ENCODE measurements around the gene CASQ1.

The CASQ1 gene

DNA sequence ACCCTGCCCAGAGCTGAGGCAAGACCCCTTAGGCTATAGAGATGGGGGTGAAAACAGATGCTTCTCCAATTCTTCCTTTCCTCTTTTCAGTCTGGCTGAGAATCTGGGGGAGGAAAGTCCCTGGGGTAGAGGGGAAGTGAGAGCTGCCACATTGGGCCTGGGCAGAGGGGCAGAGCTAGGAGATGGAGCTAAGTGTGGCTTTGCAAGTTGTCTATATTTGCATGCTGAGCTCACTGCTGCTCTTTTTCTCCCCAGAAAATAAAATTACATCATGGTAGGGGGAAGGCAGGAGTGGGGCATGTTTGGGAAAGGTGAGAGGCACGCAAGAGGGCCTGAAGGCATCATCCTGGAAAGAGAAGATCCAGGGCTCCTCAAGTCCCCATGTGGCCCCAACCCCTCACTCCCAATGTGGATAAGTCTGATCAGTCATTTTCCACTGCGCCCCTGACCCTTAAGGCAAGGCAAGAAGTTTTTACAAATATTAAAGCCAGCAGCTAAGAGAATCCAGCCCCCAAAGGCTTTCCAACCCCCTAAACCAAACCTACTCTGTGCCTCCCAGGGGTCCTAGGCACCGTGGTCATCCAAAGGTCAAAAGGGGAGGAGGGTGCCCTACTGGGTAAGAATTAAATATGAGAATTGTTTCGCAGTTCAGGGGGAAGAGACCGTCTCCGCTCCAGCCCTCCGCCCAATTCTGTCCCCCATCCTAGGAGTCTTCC lies 14.3 kb downstream of the CASQ1 start:
- TF ChIP-seq, protein P1, sequence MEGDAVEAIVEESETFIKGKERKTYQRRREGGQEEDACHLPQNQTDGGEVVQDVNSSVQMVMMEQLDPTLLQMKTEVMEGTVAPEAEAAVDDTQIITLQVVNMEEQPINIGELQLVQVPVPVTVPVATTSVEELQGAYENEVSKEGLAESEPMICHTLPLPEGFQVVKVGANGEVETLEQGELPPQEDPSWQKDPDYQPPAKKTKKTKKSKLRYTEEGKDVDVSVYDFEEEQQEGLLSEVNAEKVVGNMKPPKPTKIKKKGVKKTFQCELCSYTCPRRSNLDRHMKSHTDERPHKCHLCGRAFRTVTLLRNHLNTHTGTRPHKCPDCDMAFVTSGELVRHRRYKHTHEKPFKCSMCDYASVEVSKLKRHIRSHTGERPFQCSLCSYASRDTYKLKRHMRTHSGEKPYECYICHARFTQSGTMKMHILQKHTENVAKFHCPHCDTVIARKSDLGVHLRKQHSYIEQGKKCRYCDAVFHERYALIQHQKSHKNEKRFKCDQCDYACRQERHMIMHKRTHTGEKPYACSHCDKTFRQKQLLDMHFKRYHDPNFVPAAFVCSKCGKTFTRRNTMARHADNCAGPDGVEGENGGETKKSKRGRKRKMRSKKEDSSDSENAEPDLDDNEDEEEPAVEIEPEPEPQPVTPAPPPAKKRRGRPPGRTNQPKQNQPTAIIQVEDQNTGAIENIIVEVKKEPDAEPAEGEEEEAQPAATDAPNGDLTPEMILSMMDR (IDR thresholded peaks at IDR 0.05; ENCODE audit: insufficient read depth, low read length, poor library complexity, severe bottlenecking) = no peak
- TF ChIP-seq EZH2phosphoT487 (conservative IDR thresholded peaks at IDR 0.05; ENCODE audit: low read length) = no peak
- H3F3A ChIP-seq (ENCODE audit: insufficient read depth) = peaks cover 22% of the 10 kb centered on the region
- no peaks in the 10 kb centered on the region for H4K20me1 ChIP-seq (ENCODE audit: low read depth, low read length)
- H2AFZ ChIP-seq (ENCODE audit: low read depth, low read length, severe bottlenecking) = peak overlapping the region; percentile 95
- peak overlapping the region; percentile 81 for H3K4me3 ChIP-seq (ENCODE audit: insufficient read depth, low read length, poor library complexity, severe bottlenecking)
- peaks cover 8% of the 10 kb centered on the region; the same call in 1 of the 2 replicates for H3K79me2 ChIP-seq (ENCODE audit: insufficient read depth, low read length)
- peak overlapping the region; percentile 71 for H3K27ac ChIP-seq (ENCODE audit: low read depth, low read length)
- peak overlapping the region; percentile 93 for H3K9ac ChIP-seq (ENCODE audit: low read length)
- no peaks in the 10 kb centered on the region for H3K9me3 ChIP-seq (ENCODE audit: insufficient read depth, low read length)
- H3K4me2 ChIP-seq (ENCODE audit: low read depth, low read length, poor library complexity, severe bottlenecking) = peak overlapping the region; percentile 79
- H3K9me2 ChIP-seq (replicated peaks; ENCODE audit: insufficient read depth, low read length) = no peaks in the 10 kb centered on the region
- no peaks in the 10 kb centered on the region for H3K27me3 ChIP-seq (ENCODE audit: low read length)
- H3K36me3 ChIP-seq (ENCODE audit: low read length) = no peaks in the 10 kb centered on the region

DNA sequence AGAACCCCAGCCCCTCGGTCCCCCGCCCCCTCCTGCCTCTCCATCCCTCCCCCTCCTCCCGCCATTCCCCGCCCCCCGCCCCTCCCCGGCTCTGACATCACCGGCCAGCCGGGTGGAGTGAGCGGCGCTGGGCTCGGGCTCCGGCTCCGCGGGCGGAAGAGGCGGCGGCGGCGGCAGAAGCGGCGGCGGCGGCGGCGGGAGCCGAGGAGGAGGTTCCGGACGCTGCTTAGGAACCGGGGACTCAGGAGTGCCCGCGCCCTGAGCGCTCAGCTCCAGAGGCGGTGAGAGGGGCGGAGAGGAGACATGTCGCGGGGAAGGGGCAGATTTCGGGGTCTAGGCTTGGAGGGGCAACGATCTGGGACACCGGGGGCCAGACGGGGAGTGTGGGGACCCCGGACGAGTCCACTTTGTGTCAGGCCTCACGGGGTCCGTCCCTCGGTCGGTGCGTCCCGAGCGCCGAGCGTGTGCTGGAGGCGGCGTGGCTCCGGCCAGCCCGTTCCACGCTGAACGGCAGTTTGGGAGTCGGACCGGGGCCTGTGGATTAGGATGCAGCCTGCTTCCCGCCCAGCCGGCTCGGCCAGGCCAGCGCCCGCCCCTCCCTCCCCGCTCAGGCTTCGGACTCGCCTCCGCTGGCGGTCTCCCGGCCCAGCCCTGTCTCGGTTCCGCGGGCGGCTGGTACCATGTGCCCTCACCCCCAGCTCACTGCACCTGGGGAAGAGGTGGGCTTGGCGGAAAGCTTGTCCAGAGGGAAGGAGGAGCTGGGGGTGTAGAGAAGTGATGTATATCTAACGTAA lies 15.1 kb downstream of the CASQ1 start, which contains the start of gene PEA15:
Gene PEA15, plus strand, starts transcription at position 143 of the 794 bp plus-strand sequence. CDS start 6,161 bp downstream, outside the sequence.
- peak within 1 kb of the TSS; percentile 71 for H3K27ac ChIP-seq (ENCODE audit: low read depth, low read length)
- TF ChIP-seq, protein P1 (IDR thresholded peaks at IDR 0.05; ENCODE audit: insufficient read depth, low read length, poor library complexity, severe bottlenecking) = no peak
- TF ChIP-seq EZH2phosphoT487 (conservative IDR thresholded peaks at IDR 0.05; ENCODE audit: low read length) = no peak
- H3K9me3 ChIP-seq (ENCODE audit: insufficient read depth, low read length) = no peaks in the 10 kb centered on the region
- H3F3A ChIP-seq (ENCODE audit: insufficient read depth) = peaks cover 22% of the 10 kb centered on the region
- peak within 1 kb of the TSS; percentile 95 for H2AFZ ChIP-seq (ENCODE audit: low read depth, low read length, severe bottlenecking)
- peak within 1 kb of the TSS; percentile 93 for H3K9ac ChIP-seq (ENCODE audit: low read length)
- peak within 1 kb of the TSS; percentile 81 for H3K4me3 ChIP-seq (ENCODE audit: insufficient read depth, low read length, poor library complexity, severe bottlenecking)
- no peaks in the 10 kb centered on the region for H3K9me2 ChIP-seq (replicated peaks; ENCODE audit: insufficient read depth, low read length)
- peaks cover 8% of the 10 kb centered on the region; the same call in 1 of the 2 replicates for H3K79me2 ChIP-seq (ENCODE audit: insufficient read depth, low read length)
- H3K36me3 ChIP-seq (ENCODE audit: low read length) = no peaks in the 10 kb centered on the region
- no peaks in the 10 kb centered on the region for H4K20me1 ChIP-seq (ENCODE audit: low read depth, low read length)
- peak within 1 kb of the TSS; percentile 79 for H3K4me2 ChIP-seq (ENCODE audit: low read depth, low read length, poor library complexity, severe bottlenecking)
- no peaks in the 10 kb centered on the region for H3K27me3 ChIP-seq (ENCODE audit: low read length)

- H3K27ac ChIP-seq (ENCODE audit: low read depth, low read length) = peak overlapping the region; percentile 71
- peak overlapping the region; percentile 93 for H3K9ac ChIP-seq (ENCODE audit: low read length)
- no peaks in the 10 kb centered on the region for H3K27me3 ChIP-seq (ENCODE audit: low read length)
- H3K4me3 ChIP-seq (ENCODE audit: insufficient read depth, low read length, poor library complexity, severe bottlenecking) = peak overlapping the region; percentile 81
- H3F3A ChIP-seq (ENCODE audit: insufficient read depth) = peaks cover 22% of the 10 kb centered on the region
- no peaks in the 10 kb centered on the region for H3K36me3 ChIP-seq (ENCODE audit: low read length)
- H3K9me2 ChIP-seq (replicated peaks; ENCODE audit: insufficient read depth, low read length) = no peaks in the 10 kb centered on the region
- TF ChIP-seq, protein P1 (IDR thresholded peaks at IDR 0.05; ENCODE audit: insufficient read depth, low read length, poor library complexity, severe bottlenecking) = no peak
- TF ChIP-seq EZH2phosphoT487 (conservative IDR thresholded peaks at IDR 0.05; ENCODE audit: low read length) = no peak
- no peaks in the 10 kb centered on the region for H3K9me3 ChIP-seq (ENCODE audit: insufficient read depth, low read length)
- peak overlapping the region; percentile 62 for H3K4me2 ChIP-seq (ENCODE audit: low read depth, low read length, poor library complexity, severe bottlenecking)
- no peaks in the 10 kb centered on the region for H4K20me1 ChIP-seq (ENCODE audit: low read depth, low read length)
- H2AFZ ChIP-seq (ENCODE audit: low read depth, low read length, severe bottlenecking) = peak overlapping the region; percentile 77
- H3K79me2 ChIP-seq (ENCODE audit: insufficient read depth, low read length) = peaks cover 8% of the 10 kb centered on the region; the same call in 1 of the 2 replicates
Measured at GRCh38 chr1:160206036-160206389, 15.6 kb downstream of the CASQ1 start.
